Tibial artery (tissue), 4 donors: Measurements from ENCODE around the gene HSPA1B.
"Not testable (repeated sequence)": the region's sequence is repeated elsewhere in the genome, so short reads cannot be mapped to it uniquely, and the experiment has no call there.

Experiments
- DNase-seq, 2 donors: peaks; one replicate each; pipeline ENCODE4 v3.0.0-alpha.2; 2019
- H3K27ac ChIP-seq, 2 donors: fragments of 200-600 bp; sonication (generic) in 1 of 2; 1 replicate in 1 of 2; 2 replicates in 1 of 2; pipeline ENCODE4 v1.5.1; 2018 to 2019; ENCODE audit warnings: mild to moderate bottlenecking in 1 of 2
- H3K27me3 ChIP-seq, 2 donors: fragments of 200-600 bp; sonication (generic) in 1 of 2; one replicate each; pipeline versions ENCODE4 v1.5.1 to v1.6.0; 2016 to 2019
- H3K36me3 ChIP-seq, 3 donors: fragments of 200-600 bp; sonication (generic) in 2 of 3; one replicate each; pipeline ENCODE4 v1.5.1; 2016 to 2019; ENCODE audit warnings: mild to moderate bottlenecking in 2 of 3
- H3K4me1 ChIP-seq, 4 donors: fragments of 200-600 bp; sonication (generic) in 2 of 4; 1 replicate in 3 of 4; 2 replicates in 1 of 4; pipeline ENCODE4 v1.5.1; 2016 to 2019
- H3K4me3 ChIP-seq, 2 donors: fragments of 200-600 bp; sonication (generic) in 1 of 2; 1 replicate in 1 of 2; 2 replicates in 1 of 2; pipeline ENCODE4 v1.5.1; 2018 to 2019; ENCODE audit warnings: mild to moderate bottlenecking in 2 of 2
- H3K9me3 ChIP-seq, 3 donors: fragments of 200-600 bp; sonication (generic) in 1 of 3; one replicate each; pipeline ENCODE4 v1.5.1; 2016 to 2019
- intact Hi-C: fragments of 100-400 bp; cut with DNase I; formaldehyde crosslinking; loops from one replicate; pipeline ENCODE4 v1.15.0; 2023; ENCODE audit warnings: low total_unique reads
- TF ChIP-seq, protein P1 (sequence below), 2 experiments: fragments of 200-600 bp in 1 of 2; fragments of 450-650 bp in 1 of 2; IDR thresholded peaks; one replicate each; pipeline ENCODE4 v1.5.1; 2017 to 2019; ENCODE audit warnings: antibody characterized with exemption in 2 of 2, mild to moderate bottlenecking in 1 of 2, moderate library complexity in 1 of 2

Gene HSPA1B

DNA sequence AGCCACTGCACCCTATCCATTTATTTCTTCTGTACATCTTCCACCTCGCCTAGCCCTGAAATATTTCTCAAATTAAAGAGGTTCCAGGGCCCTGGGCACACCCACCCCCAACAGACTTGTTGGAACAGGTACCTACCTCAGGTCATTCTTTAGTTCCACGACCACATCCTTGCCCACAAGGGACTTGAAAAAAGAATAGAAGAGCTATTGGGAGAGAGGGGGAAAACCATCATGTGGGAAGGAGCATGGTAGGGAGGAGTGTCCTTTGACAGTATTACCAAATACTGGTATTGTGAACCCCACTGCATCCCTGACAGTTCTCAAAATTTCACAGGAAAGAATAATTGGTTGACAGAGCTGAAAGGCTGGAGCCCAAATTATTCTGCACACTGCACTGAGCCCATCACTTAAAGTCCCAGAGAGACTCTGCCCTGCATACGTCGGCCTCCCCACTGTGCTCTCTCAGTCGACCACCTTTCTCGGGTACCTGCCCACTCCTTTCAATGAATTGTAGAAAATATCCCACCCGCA lies 21.5 kb upstream of the HSPA1B start:
- Histone ChIP-seq H3K4me3 (peak overlapping the region; percentile 54 to 59), H3K36me3 (peaks cover 0 to 24% (median 0%) of the 10 kb centered on the region in 3 donors), H3K27ac (peak overlapping the region; percentile 87 to 88), H3K4me1 (peaks cover 0 to 17% (median 11%) of the 10 kb centered on the region in 4 donors), H3K27me3 (no peaks in the 10 kb centered on the region), H3K9me3 (no peaks in the 10 kb centered on the region)
- TF ChIP-seq, protein P1, sequence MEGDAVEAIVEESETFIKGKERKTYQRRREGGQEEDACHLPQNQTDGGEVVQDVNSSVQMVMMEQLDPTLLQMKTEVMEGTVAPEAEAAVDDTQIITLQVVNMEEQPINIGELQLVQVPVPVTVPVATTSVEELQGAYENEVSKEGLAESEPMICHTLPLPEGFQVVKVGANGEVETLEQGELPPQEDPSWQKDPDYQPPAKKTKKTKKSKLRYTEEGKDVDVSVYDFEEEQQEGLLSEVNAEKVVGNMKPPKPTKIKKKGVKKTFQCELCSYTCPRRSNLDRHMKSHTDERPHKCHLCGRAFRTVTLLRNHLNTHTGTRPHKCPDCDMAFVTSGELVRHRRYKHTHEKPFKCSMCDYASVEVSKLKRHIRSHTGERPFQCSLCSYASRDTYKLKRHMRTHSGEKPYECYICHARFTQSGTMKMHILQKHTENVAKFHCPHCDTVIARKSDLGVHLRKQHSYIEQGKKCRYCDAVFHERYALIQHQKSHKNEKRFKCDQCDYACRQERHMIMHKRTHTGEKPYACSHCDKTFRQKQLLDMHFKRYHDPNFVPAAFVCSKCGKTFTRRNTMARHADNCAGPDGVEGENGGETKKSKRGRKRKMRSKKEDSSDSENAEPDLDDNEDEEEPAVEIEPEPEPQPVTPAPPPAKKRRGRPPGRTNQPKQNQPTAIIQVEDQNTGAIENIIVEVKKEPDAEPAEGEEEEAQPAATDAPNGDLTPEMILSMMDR (IDR thresholded peaks at IDR 0.05): no peak
- no peak for DNase-seq
- intact Hi-C loops: no loop called here

DNA sequence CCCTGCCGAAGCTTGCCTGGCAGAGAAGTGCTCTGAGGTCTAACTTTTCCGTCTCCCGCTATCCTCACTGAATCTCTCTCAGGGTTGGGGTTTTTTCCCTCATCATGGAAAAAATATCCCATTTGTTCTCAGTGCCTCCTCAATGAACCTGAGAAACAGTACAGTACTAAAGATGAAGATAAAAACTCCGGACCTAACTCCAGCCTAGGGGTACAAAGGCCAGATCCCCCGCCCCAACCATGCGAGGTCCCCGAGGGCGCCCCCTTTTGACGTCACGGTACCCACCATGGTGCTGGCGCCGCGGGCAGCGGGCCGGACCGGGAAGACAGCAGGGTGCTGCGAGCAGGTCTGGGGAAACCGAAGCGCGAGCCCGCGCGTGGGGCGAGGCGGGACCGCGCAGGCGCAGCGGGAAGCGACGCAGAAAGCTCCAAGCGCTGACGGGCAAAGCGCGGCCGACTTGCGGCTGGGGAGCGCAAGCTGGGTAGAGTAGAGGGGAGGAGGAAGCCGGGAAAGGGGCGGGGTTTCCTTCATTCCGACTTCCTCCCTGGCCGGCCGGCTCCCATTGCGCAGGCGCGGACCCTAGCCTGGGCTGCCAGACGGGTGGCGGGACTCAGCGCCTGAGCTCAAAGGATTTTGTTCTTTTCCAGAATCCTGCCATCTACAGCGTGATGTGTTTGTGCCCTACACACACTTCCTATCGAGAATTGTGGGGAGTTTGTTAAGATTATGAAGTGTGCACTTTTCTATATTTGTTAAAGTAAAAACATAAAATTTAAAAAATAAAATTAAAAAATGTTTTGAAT lies 20.9 kb upstream of the HSPA1B start, which contains the start of gene LSM2:
Gene LSM2 (minus strand): TSS at position 497 of the 803 bp plus-strand sequence. CDS start 209 bp downstream, at position 288.
- Histone ChIP-seq H3K27ac (peak within 1 kb of the TSS; percentile 87 to 88), H3K4me1 (peaks cover 0 to 17% (median 11%) of the 10 kb centered on the region in 4 donors), H3K9me3 (no peaks in the 10 kb centered on the region), H3K4me3 (peak within 1 kb of the TSS; percentile 54 to 59), H3K36me3 (peaks cover 0 to 17% (median 0%) of the 10 kb centered on the region in 3 donors), H3K27me3 (no peaks in the 10 kb centered on the region)
- DNase-seq: peak; percentile 97 to 99
- TF ChIP-seq, protein P1 (IDR thresholded peaks at IDR 0.05): peak; percentile 17 to 21
- intact Hi-C loops: no loop called here

DNA sequence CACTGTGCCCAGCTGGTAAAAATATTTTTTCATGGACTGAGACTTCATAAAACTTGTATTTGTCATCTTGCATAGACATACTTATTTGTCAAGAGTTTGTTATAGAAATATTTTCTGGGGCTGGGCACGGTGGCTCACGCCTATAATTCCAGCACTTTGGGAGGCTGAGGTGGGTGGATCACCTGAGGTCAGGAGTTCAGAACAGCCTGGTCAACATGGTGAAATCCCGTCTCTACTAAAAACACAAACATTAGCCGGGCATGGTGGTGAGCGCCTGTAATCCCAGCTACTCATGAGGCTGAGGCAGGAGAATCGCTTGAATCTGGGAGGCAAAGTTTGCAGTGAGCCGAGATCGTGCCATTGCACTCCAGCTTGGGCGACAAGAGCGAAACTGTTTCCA lies 18.9 kb upstream of the HSPA1B start:
- peaks cover 0 to 22% (median 13%) of the 10 kb centered on the region in 4 donors for H3K4me1 ChIP-seq
- H3K27ac ChIP-seq, H3K9me3 ChIP-seq, H3K4me3 ChIP-seq, H3K36me3 ChIP-seq, DNase-seq, intact Hi-C loops, H3K27me3 ChIP-seq: not testable (repeated sequence)

DNA sequence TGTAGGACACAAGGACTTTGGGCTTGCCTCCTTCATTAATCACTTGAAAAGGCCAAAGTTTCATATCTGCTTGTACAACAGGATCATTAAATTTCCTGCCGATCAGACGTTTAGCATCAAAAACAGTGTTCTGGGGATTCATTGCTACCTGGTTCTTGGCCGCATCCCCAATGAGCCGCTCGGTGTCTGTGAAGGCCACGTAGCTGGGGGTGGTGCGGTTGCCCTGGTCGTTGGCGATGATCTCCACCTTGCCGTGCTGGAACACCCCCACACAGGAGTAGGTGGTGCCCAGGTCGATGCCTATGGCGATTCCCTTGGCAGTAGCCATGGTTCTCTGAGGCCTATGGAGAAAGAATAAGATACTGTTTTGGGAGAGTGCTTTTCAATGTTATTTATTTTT lies 15.9 kb upstream of the HSPA1B start:
- Histone ChIP-seq H3K36me3 (no peaks in the 10 kb centered on the region), H3K9me3 (no peaks in the 10 kb centered on the region), H3K4me3 (no peak overlapping the region), H3K27ac (no peak overlapping the region), H3K4me1 (peaks cover 0 to 20% (median 8%) of the 10 kb centered on the region in 4 donors), H3K27me3 (no peaks in the 10 kb centered on the region)
- intact Hi-C loops: loop anchor here (5.0 kb wide), 1 partner anchor 1036 kb away; no protein-coding TSS in a partner anchor
- DNase-seq: peak in 1 of 2 donors; percentile 55
- TF ChIP-seq, protein P1 (IDR thresholded peaks at IDR 0.05): no peak

DNA sequence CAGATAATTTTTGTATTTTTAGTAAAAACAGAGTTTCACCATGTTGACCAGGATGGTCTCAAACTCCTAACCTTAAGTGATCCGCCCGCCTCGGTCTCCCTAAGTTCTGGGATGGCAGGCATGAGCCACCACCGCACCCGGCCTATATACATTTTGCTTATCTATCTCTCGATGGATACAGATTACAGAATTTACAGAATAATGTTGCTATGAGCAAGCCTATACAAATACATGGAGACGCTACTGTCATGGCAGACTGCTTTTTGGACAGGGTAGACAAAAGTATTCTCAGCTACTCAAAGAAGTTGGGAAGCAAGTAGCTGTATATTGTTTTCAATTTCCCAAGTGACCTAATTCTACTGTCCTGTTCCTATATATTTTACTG lies 14.1 kb upstream of the HSPA1B start:
- Histone ChIP-seq H3K36me3 (no peaks in the 10 kb centered on the region), H3K4me1 (peaks cover 0 to 21% (median 10%) of the 10 kb centered on the region in 4 donors), H3K9me3 (no peaks in the 10 kb centered on the region), H3K27ac (peak overlapping the region; percentile 89 to 97), H3K27me3 (no peaks in the 10 kb centered on the region), H3K4me3 (no peak overlapping the region)
- intact Hi-C loops: loop anchor here (5.0 kb wide), 1 partner anchor 1034 kb away; no protein-coding TSS in a partner anchor
- TF ChIP-seq, protein P1 (IDR thresholded peaks at IDR 0.05): no peak
- no peak for DNase-seq

DNA sequence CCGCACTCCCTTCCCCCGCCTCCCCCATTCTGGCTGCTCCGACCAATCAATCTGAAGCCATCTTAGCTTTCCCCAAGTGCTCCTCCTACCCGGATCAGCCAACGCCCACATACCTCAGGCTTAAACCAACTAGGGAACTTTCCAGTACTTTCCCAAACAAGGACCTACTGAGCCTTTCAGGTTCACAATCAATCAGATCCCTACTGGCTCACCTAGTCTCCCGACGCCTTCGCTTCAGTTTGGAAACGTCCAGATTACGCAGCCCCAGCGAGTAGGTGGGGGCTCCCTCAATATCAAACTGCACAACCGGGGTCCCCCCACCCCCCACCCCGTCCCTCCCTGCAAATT lies 12.9 kb upstream of the HSPA1B start:
- DNase-seq: peak; percentile 98 to 99
- Histone ChIP-seq H3K27ac (peak overlapping the region; percentile 89 to 97), H3K27me3 (no peaks in the 10 kb centered on the region), H3K9me3 (no peaks in the 10 kb centered on the region), H3K4me3 (peak overlapping the region; percentile 56 to 57), H3K36me3 (no peaks in the 10 kb centered on the region), H3K4me1 (peaks cover 0 to 31% (median 18%) of the 10 kb centered on the region in 4 donors)
- TF ChIP-seq, protein P1 (IDR thresholded peaks at IDR 0.05): no peak
- intact Hi-C loops: loop anchor here (5.0 kb wide), 1 partner anchor 1033 kb away; no protein-coding TSS in a partner anchor
